OCI-LY1 (cell line): ENCODE measurements around the gene PYDC1.

Experiments used
- EZH2 ChIP-seq: fragments of 200-600 bp; sonication (generic), shearing (Covaris generic); IDR thresholded peaks from 2 replicates; pipeline ENCODE4 v1.8.0; 2017; ENCODE audit warnings: borderline replicate concordance, mixed run types, mild to moderate bottlenecking, antibody characterized with exemption, low read length, moderate library complexity, mixed read lengths
- TF ChIP-seq, protein P1 (sequence below): fragments of 200-600 bp; sonication (generic), shearing (Covaris generic); IDR thresholded peaks from 2 replicates; pipeline ENCODE4 v1.5.1; 2017; ENCODE audit warnings: mild to moderate bottlenecking, antibody characterized with exemption, low read length, moderate library complexity, mixed read lengths

GRCh38 chr16:31187808-31188189 is 29.1 kb downstream of the PYDC1 start:
- TF ChIP-seq, protein P1, sequence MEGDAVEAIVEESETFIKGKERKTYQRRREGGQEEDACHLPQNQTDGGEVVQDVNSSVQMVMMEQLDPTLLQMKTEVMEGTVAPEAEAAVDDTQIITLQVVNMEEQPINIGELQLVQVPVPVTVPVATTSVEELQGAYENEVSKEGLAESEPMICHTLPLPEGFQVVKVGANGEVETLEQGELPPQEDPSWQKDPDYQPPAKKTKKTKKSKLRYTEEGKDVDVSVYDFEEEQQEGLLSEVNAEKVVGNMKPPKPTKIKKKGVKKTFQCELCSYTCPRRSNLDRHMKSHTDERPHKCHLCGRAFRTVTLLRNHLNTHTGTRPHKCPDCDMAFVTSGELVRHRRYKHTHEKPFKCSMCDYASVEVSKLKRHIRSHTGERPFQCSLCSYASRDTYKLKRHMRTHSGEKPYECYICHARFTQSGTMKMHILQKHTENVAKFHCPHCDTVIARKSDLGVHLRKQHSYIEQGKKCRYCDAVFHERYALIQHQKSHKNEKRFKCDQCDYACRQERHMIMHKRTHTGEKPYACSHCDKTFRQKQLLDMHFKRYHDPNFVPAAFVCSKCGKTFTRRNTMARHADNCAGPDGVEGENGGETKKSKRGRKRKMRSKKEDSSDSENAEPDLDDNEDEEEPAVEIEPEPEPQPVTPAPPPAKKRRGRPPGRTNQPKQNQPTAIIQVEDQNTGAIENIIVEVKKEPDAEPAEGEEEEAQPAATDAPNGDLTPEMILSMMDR, result no peak
- TF ChIP-seq EZH2, result no peak
